ENCODE results near the gene PTPRN2.

PTPRN2 gene

DNA sequence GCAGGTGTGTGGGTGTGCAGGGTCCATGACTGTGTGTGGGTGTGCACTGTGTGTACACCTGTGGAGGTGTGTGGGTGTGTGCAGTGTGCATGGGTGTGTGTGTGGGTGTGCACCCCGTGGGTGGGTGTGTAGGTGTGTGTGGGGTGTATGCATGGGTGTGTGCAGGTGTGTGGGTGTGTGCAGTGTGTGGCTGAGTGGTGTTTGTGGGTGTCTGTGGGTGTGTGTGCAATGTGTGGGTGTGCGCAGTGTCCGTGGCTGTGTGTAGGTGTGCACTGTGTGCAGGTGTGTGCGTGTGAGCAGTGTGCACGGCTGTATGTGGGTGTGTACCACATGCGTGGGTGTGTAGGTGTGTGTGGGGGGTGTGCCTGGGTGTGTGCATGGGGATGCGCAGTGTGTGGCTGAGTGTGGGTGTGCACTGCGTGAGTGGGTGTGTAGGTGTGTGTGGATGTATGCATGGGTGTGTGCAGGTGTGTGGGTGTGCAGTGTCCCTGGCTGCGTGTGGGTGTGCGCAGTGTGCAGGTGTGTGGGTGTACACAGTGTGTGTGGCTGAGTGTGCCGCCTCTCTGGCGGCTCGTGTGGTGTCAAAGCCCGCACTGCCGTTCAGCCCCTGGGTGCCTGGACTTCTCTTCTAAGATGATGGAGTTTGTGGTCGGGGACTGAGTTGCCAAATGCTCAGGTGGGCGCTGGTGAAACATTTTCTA is 1042.5 kb downstream of the PTPRN2 start:
- TF ChIP-seq, protein P1, sequence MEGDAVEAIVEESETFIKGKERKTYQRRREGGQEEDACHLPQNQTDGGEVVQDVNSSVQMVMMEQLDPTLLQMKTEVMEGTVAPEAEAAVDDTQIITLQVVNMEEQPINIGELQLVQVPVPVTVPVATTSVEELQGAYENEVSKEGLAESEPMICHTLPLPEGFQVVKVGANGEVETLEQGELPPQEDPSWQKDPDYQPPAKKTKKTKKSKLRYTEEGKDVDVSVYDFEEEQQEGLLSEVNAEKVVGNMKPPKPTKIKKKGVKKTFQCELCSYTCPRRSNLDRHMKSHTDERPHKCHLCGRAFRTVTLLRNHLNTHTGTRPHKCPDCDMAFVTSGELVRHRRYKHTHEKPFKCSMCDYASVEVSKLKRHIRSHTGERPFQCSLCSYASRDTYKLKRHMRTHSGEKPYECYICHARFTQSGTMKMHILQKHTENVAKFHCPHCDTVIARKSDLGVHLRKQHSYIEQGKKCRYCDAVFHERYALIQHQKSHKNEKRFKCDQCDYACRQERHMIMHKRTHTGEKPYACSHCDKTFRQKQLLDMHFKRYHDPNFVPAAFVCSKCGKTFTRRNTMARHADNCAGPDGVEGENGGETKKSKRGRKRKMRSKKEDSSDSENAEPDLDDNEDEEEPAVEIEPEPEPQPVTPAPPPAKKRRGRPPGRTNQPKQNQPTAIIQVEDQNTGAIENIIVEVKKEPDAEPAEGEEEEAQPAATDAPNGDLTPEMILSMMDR (IDR thresholded peaks at IDR 0.05; ENCODE audit: low read depth, low read length, missing control alignments), result no peak
- no peak for DNase-seq (ENCODE audit: low read depth)
- H3K4me3 ChIP-seq (ENCODE audit: low read depth, low read length), result no peak overlapping the region

DNA sequence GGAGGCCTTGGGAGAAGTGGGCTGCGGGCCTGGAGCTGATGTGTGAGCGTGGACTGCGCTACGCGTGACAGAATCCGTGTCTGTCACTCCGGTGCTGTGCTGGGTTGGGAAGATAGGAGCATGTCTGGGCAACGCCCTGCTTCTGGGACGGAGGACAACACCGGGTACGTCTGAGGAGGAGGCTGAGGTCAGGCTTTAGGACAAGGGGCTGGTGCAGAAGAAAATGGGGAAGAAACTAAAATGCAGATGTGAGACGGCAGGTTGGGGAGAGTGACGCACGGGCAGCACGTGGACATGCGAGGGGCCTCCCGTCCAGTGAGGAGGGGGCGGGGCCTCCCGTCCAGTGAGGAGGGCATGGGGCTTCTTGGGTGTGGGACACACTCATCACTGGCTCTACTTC is 1043.4 kb downstream of the PTPRN2 start:
- TF ChIP-seq, protein P1 (IDR thresholded peaks at IDR 0.05; ENCODE audit: low read depth, low read length, missing control alignments), result no peak
- no peak for DNase-seq (ENCODE audit: low read depth)
- H3K4me3 ChIP-seq (ENCODE audit: low read depth, low read length), result no peak overlapping the region

DNA sequence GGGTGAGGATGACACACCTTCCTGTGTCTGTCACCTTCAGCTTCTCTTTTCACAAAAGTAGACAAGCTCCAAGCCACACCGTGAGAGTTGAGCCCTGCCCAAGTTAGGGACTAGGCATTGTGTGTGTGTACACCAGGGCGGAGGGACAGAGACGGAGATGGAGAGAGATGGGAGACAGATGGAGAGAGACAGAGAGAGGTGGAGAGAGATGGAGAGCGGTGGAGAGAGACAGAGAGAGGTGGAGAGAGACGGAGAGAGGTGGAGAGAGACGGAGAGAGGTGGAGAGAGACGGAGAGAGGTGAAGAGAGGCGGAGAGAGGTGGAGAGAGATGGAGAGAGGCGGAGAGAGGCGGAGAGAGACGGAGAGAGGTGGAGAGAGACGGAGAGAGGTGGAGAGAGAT is 1043.8 kb downstream of the PTPRN2 start:
- no peak for DNase-seq (ENCODE audit: low read depth)
- TF ChIP-seq, protein P1 (IDR thresholded peaks at IDR 0.05; ENCODE audit: low read depth, low read length, missing control alignments), result no peak
- no peak overlapping the region for H3K4me3 ChIP-seq (ENCODE audit: low read depth, low read length)

DNA sequence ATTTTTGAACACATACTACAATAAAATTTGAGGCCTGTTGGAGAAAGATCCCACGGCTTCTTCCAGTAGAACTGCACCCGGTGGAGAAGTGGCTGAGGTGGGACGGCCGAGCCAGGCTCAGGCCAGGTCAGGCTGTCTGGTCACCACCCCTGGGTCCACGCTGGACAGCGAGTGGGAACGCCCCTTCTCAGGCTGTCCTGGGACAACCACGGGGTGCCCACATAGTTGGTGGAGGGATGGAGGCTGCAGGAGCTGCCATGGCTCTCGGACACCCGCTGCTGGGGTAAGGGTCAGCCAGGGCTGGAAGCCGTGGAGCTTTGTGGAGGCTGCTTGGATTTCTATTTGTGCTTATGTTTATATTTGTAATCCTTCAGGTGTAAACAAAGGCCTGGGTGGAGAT is 1044.3 kb downstream of the PTPRN2 start:
- TF ChIP-seq, protein P1 (IDR thresholded peaks at IDR 0.05; ENCODE audit: low read depth, low read length, missing control alignments), result no peak
- H3K4me3 ChIP-seq (ENCODE audit: low read depth, low read length), result no peak overlapping the region
- DNase-seq (ENCODE audit: low read depth), result no peak

DNA sequence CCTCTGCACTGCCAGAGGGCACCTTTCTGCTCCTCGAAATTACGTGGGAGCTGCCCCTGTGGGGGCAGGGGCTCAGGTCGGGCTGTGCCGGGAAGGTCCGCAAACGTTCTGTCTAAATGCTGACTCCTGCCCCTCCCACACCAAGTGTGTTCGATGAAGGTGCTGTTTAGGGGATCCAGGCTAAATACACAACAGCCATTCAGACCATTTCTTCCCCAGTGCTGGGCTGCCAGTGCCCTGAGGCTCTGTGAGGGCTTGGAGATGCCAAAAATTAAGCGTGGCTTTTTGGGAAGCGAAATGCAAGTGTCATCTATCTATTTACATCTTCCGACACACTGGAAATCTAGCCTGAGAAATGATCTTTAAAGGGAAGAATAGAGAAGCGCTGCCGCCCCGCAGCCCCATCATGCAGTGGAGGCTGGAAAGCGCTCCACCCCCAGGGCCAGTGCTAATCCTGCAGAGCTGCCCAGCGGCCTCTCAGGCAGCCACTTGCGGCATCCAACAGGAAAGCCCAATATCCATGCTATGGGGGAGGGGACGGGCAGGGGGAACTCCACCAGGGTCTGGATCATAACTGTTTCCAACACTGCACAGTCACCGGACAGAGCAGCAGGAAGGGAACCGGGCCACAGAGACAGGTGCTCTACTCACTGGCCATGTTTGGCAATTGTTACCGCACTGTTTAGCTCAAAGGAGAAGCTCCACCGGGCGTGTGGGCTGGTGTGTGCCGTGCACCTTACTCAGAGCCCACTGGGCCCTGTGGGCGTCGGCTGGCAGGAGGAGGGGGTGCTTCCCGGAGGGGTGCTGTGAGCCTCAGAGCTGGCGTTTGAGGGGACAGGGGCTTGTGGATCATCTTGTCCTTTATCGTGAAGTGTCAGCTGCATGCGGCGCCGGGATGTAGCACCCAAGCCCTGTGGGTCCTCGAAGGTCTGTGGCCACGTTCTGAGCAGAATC is 1045.3 kb downstream of the PTPRN2 start:
- DNase-seq (ENCODE audit: low read depth), result no peak
- H3K4me3 ChIP-seq (ENCODE audit: low read depth, low read length), result no peak overlapping the region
- TF ChIP-seq, protein P1 (IDR thresholded peaks at IDR 0.05; ENCODE audit: low read depth, low read length, missing control alignments), result no peak

DNA sequence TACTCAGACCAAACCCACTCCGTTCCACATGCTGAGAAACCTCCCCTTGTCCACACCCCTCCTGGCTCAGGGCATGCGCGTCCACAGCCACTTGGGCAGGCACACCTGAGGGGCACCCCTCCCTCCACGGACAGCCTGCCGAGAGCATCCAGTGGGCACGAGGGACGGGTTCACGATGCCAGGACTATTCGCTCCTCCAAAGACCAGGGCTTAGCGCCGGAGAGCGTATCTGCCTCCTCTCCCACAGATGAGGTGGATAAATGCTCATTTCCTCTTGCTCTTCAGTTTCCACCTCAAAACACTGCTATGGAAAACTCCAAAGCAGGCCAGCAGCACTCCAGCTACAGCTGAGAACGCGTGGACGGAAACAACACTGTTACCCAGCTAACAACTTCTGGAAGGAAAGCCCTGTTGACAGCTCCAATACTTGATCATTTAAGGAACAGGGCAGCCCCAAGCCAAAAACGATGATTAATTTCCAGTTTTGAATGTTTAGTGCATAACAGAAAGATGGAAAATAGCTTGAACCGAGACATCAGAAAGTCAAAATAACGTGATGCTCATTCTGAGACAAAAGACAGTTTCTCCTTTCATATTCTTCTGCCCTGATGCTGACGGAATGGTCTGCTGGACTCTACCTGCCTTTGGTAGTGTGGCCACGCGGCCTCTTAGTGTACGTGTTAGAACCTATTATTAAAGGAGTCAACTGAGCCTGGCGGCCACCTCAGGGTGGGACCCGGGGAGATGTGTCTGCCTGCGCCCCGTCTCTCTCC is 1046.1 kb downstream of the PTPRN2 start:
- no peak overlapping the region for H3K4me3 ChIP-seq (ENCODE audit: low read depth, low read length)
- TF ChIP-seq, protein P1 (IDR thresholded peaks at IDR 0.05; ENCODE audit: low read depth, low read length, missing control alignments), result no peak
- DNase-seq (ENCODE audit: low read depth), result no peak
